HEK293T (cell line): ENCODE data around the gene PRDM16.

Source experiments
- CTCF ChIA-PET: fragments of 350-600 bp; formaldehyde crosslinking; extraction: SDS; loops from one replicate; lab custom pipeline; 2021; ENCODE audit warnings: antibody characterized with exemption, inconsistent platforms; lab: Yijun Ruan, JAX
- POLR2A ChIA-PET: fragments of 350-600 bp; formaldehyde crosslinking; extraction: SDS; loops from one replicate; lab custom pipeline; 2020; ENCODE audit warnings: antibody characterized with exemption, inconsistent platforms; lab: Yijun Ruan, JAX
- DNase-seq: peaks from one replicate; pipeline ENCODE4 v3.0.0; 2012; ENCODE audit warnings: mixed read lengths; ENCODE audit errors: extremely low spot score
- ARNT ChIP-seq: fragments of 450-650 bp; IDR thresholded peaks from 2 replicates; pipeline ENCODE4 v1.6.1; 2017; ENCODE audit warnings: mild to moderate bottlenecking
- BHLHE40 ChIP-seq: fragments of 450-650 bp; IDR thresholded peaks from 2 replicates; pipeline ENCODE4 v1.6.1; 2016; ENCODE audit warnings: mild to moderate bottlenecking, moderate library complexity, borderline replicate concordance
- CTBP1 ChIP-seq: fragments of 450-650 bp; IDR thresholded peaks from 2 replicates; pipeline ENCODE4 v1.6.1; 2016; ENCODE audit warnings: borderline replicate concordance
- ELF4 ChIP-seq: fragments of 450-650 bp; IDR thresholded peaks from 2 replicates; pipeline ENCODE4 v1.6.1; 2017; ENCODE audit warnings: antibody characterized with exemption
- FOXA1 ChIP-seq: fragments of 450-650 bp; IDR thresholded peaks from 2 replicates; pipeline ENCODE4 v1.6.1; 2016; ENCODE audit warnings: mild to moderate bottlenecking
- FOXK2 ChIP-seq: fragments of 450-650 bp; IDR thresholded peaks from 2 replicates; pipeline ENCODE4 v1.6.1; 2016; ENCODE audit warnings: mild to moderate bottlenecking
- FOXM1 ChIP-seq: fragments of 450-650 bp; IDR thresholded peaks from 2 replicates; pipeline ENCODE4 v1.6.1; 2017; ENCODE audit warnings: mild to moderate bottlenecking, borderline replicate concordance
- HDGF ChIP-seq: fragments of 450-650 bp; IDR thresholded peaks from 2 replicates; pipeline ENCODE4 v1.6.1; 2017; ENCODE audit warnings: antibody characterized with exemption, borderline replicate concordance
- L3MBTL2 ChIP-seq: fragments of 450-650 bp; conservative IDR thresholded peaks from 2 replicates; pipeline ENCODE4 v1.6.1; 2016; ENCODE audit warnings: mild to moderate bottlenecking
- LEF1 ChIP-seq: fragments of 450-650 bp; IDR thresholded peaks from 2 replicates; pipeline ENCODE4 v1.6.1; 2017; ENCODE audit warnings: mild to moderate bottlenecking, borderline replicate concordance
- NFRKB ChIP-seq: fragments of 450-650 bp; IDR thresholded peaks from 2 replicates; pipeline ENCODE4 v1.6.1; 2016; ENCODE audit warnings: mild to moderate bottlenecking, moderate library complexity
- SP1 ChIP-seq: fragments of 450-650 bp; IDR thresholded peaks from 2 replicates; pipeline ENCODE4 v1.6.1; 2017
- SUZ12 ChIP-seq: fragments of 450-650 bp; IDR thresholded peaks from 2 replicates; pipeline ENCODE4 v1.6.1; 2016; ENCODE audit warnings: mild to moderate bottlenecking
- TARDBP ChIP-seq: fragments of 450-650 bp; IDR thresholded peaks from 2 replicates; pipeline ENCODE4 v1.6.1; 2016
- ZNF384 ChIP-seq: fragments of 450-650 bp; IDR thresholded peaks from 2 replicates; pipeline ENCODE4 v1.6.1; 2016
- TF ChIP-seq, protein P1 (sequence below): fragments of 450-650 bp; IDR thresholded peaks from 2 replicates; pipeline ENCODE4 v1.6.1; 2016

The PRDM16 gene

DNA sequence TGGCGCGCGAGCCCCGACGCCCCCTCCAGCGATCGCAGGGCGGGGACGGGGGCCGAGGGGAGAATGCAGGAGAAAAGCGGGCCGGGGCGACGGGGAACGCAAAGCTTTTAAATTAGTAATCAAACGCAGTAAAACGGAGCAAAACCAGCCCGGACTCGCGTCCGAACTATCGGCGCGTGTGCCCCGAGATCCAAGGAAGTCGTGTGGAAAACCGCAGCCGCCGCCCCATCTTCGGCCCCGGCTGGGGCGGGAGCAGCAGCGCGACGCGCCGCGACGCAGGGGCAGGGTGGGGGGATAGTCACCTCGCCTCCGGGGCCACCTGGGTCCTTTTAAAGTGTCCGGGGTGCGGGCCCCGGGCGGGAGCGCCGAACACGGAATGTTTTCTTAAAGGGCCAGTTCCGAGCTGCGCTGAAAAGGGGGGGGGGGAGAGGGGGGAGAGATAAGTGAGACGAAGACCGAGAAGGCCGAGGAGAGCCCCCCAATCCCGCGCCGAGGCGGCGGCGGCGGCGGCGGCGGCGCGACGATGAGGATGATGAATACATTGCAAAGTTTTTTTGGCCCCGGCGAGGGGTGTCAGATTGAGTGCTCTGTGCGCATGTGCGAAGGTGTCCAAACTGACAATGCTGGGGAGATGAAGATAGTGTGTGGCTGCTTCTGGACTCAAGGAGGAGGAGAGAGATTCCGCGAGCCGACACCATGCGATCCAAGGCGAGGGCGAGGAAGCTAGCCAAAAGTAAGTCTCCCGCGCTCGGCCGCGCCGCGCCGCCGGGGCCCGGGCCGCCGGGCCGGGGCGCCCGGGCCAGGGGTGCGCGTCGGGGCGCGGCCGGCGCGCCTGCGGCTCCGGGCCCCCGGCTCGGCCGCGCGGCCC lies at the start of gene PRDM16:
TSS of gene PRDM16 (plus strand) at position 640 of the 868 bp plus-strand sequence. CDS start at position 697, 57 bp downstream.
- ChIA-PET CTCF (no interaction called here), POLR2A (interaction anchor here (0.6 kb wide), 1 partner anchor 118 kb away, joined by 3 read pairs; no protein-coding TSS in a partner anchor)
- peak; percentile 67 for DNase-seq

DNA sequence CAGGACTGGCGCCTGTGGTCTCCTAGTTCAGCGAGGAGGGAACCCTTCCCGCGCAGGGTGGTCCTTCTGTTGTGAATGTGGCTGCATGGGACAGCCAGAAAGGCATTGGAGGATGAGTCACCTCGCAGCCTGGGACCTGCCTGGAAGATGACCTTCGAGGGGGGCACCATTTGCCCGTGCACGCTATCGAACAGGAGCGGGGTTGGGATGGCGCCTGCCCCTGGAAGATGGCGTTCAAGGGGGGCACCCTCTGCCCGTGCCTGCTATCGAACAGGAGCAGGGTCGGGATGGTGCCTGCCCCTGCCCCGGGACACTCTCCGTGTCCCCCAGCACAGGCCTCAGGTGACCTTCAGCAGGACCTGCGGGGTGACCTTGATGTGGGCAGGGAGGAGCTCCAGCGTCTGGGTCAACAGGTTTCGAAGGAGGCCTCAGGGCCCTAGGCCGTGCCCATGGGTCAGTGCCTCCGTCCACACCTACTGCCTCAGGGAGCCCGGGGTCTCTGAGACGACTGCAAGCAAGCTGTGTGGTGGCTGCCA lies 49.4 kb upstream of the PRDM16 start:
- DNase-seq = no peak
- ChIA-PET CTCF (no interaction called here), POLR2A (no interaction called here)
- no peak for TF ChIP-seq FOXM1
- no peak for TF ChIP-seq LEF1
- no peak for TF ChIP-seq FOXK2
- no peak for TF ChIP-seq FOXA1
- TF ChIP-seq ZNF384 = no peak
- TF ChIP-seq NFRKB = no peak
- no peak for TF ChIP-seq ARNT
- TF ChIP-seq, protein P1, sequence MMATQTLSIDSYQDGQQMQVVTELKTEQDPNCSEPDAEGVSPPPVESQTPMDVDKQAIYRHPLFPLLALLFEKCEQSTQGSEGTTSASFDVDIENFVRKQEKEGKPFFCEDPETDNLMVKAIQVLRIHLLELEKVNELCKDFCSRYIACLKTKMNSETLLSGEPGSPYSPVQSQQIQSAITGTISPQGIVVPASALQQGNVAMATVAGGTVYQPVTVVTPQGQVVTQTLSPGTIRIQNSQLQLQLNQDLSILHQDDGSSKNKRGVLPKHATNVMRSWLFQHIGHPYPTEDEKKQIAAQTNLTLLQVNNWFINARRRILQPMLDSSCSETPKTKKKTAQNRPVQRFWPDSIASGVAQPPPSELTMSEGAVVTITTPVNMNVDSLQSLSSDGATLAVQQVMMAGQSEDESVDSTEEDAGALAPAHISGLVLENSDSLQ = no peak
- no peak for TF ChIP-seq SP1
- TF ChIP-seq L3MBTL2 = no peak
- no peak for TF ChIP-seq HDGF
- no peak for TF ChIP-seq SUZ12
- TF ChIP-seq BHLHE40 = no peak
- TF ChIP-seq ELF4 = no peak
- no peak for TF ChIP-seq TARDBP
- no peak for TF ChIP-seq CTBP1

More for the DNA sequence above, at the start of gene PRDM16:
- TF ChIP-seq L3MBTL2 = peak; percentile 54
- no peak for TF ChIP-seq ZNF384
- TF ChIP-seq SP1 = no peak

DNA sequence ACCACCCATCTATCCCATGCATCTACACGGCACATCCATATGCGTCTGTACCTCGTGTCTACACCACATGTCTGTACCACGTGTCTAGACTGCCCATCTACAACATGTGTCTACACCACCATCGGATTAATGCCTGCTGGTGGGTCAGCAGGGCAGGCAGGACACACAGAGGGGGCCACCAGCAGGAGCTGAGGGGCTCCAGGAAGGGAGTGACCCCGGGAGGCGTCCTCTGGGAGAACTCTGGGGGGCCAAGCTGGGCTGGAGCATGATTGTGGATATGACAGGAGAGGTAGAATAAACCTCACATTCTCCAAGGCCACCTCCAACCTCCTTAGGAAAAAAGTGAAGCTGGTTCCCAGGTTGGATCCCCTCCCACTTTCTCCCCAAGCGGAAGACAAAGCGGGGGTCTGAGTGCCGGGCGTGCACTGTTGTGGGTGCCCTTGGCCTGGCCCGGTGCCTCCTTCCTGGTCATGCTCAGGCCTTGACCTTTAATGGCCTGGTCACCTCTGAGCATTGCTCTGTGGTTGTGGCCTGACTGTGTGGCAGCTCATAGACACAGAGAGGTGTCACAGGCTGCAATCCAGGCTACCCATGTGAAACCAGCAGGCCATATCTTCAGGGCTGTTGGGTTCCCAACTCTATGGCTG lies 48.6 kb upstream of the PRDM16 start:
- ChIA-PET CTCF (no interaction called here), POLR2A (no interaction called here)
- DNase-seq = no peak
- TF ChIP-seq LEF1 = no peak

DNA sequence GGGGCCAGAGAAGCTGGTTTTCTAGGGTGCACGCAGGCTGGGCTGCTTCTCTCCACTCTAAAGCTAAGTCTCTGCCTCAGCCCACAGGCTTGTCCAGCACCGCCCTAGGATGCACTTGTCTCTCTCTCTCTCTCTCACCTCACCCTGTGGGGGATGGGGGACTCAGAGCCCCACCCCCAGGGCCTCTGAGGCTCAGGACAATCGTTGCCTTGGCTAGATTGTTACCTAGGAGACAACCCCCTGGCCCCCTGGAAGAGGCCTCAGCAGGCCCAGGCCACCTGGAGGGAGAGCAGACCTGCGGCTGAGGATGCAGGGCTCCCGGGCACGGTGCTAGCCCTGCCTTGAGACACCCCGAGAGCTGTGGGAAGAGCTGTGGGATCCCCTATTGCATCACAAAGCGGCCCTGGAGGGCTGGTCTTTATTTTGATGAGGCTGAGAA lies 47.8 kb upstream of the PRDM16 start, which contains the start of gene ACTRT2:
TSS of gene ACTRT2 (plus strand) at position 235 of the 439 bp plus-strand sequence. CDS start 220 bp downstream, outside the sequence.
- ChIA-PET CTCF (no interaction called here), POLR2A (no interaction called here)
- TF ChIP-seq ELF4 (no peak), BHLHE40 (no peak), FOXM1 (no peak), ZNF384 (no peak), L3MBTL2 (no peak), TARDBP (no peak), CTBP1 (no peak), LEF1 (no peak), SUZ12 (no peak), HDGF (no peak), NFRKB (no peak), FOXK2 (no peak), SP1 (no peak)
- TF ChIP-seq, protein P1 = no peak
- DNase-seq = no peak

DNA sequence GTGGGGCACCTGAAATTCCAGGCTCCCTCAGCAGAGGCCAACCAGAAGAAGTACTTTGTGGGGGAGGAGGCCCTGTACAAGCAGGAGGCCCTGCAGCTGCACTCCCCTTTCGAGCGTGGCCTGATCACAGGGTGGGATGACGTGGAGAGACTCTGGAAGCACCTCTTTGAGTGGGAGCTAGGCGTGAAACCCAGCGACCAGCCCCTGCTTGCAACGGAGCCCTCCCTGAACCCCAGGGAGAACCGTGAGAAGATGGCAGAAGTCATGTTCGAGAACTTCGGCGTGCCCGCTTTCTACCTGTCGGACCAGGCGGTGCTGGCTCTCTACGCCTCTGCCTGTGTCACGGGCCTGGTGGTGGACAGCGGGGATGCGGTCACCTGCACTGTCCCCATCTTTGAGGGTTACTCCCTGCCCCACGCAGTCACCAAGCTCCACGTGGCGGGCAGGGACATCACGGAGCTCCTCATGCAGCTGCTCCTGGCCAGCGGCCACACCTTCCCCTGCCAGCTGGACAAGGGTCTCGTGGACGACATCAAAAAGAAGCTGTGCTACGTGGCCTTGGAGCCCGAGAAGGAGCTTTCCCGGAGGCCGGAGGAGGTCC lies 47.1 kb upstream of the PRDM16 start:
- CTCF ChIA-PET = interaction anchor here (0.6 kb wide), 1 partner anchor 368 kb away, joined by 3 read pairs; no protein-coding TSS in a partner anchor
- DNase-seq = no peak
- no peak for TF ChIP-seq FOXK2
- no peak for TF ChIP-seq ZNF384
- TF ChIP-seq HDGF = no peak
- TF ChIP-seq FOXA1 = no peak
- TF ChIP-seq ELF4 = no peak
- no peak for TF ChIP-seq ARNT
- TF ChIP-seq SUZ12 = no peak
- POLR2A ChIA-PET = no interaction called here

DNA sequence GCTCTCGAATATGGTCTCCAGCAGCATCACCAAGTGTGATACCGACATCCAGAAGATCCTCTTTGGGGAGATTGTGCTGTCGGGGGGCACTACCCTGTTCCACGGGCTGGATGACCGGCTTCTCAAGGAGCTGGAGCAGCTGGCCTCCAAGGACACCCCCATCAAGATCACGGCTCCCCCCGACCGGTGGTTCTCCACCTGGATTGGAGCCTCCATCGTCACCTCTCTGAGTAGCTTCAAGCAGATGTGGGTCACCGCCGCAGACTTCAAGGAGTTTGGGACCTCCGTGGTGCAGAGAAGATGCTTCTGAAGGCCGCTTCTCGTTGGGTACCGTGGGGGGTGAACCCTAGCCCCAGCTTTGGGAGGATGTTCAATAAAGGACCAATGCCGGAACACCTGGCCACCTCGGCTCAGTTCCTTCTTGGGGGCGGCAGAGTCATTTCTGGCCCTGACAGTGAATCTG lies 46.5 kb upstream of the PRDM16 start:
- no peak for TF ChIP-seq HDGF
- no peak for TF ChIP-seq TARDBP
- no peak for TF ChIP-seq NFRKB
- no peak for TF ChIP-seq CTBP1
- no peak for TF ChIP-seq BHLHE40
- TF ChIP-seq ZNF384 = no peak
- TF ChIP-seq ELF4 = no peak
- no peak for TF ChIP-seq FOXM1
- no peak for TF ChIP-seq FOXK2
- no peak for TF ChIP-seq FOXA1
- TF ChIP-seq SP1 = no peak
- no peak for DNase-seq
- CTCF ChIA-PET = interaction anchor here (0.6 kb wide), 1 partner anchor 368 kb away, joined by 3 read pairs; no protein-coding TSS in a partner anchor
- POLR2A ChIA-PET = no interaction called here
